ENCODE results near the gene ATXN2. TPM values are rescaled to one million over a fixed set of nuclear protein-coding genes. Genes with fewer than 3 reads are reported as not detected.

Gene ATXN2
- total RNA-seq, 1 experiment from 2014 or later = 78.5 TPM

- CTCF ChIA-PET = interaction anchor here (0.6 kb wide), 1 partner anchor 20 kb away, joined by 4 read pairs; no protein-coding TSS in a partner anchor
- intact Hi-C loops (cut with micrococcal nuclease; ENCODE audit: unreplicated experiment) = no loop called here
- no peaks in the 10 kb centered on the region for H3K27me3 ChIP-seq (replicated peaks; ENCODE audit: control insufficient read depth, insufficient read depth, low read length)
- peaks cover 22% of the 10 kb centered on the region for H3K36me3 Mint-ChIP-seq (ENCODE audit: insufficient read depth, unreplicated experiment)
- TF ChIP-seq CTCF (IDR thresholded peaks at IDR 0.05; ENCODE audit: insufficient read depth in 1 of 2, low read depth in 1 of 2, low read length in 1 of 2, severe bottlenecking in 1 of 2, unreplicated experiment in 1 of 2) = no peak
- no peak overlapping the region for H3K4me3 ChIP-seq (ENCODE audit: low read depth, low read length)
- DNase-seq = no peak
- no peaks in the 10 kb centered on the region for H3K9me3 ChIP-seq
- H3K4me1 Mint-ChIP-seq (ENCODE audit: low read depth, unreplicated experiment) = peaks cover 11% of the 10 kb centered on the region
- H3K9me3 Mint-ChIP-seq (ENCODE audit: unreplicated experiment) = no peaks in the 10 kb centered on the region
- peak overlapping the region; percentile 80 for H3K4me3 Mint-ChIP-seq (ENCODE audit: unreplicated experiment)
- POLR2A ChIA-PET = no interaction called here
- peaks cover 14% of the 10 kb centered on the region for H3K4me1 ChIP-seq
- no peaks in the 10 kb centered on the region for H3K27me3 Mint-ChIP-seq (ENCODE audit: insufficient read depth, unreplicated experiment)
- H3K36me3 ChIP-seq (ENCODE audit: control insufficient read depth, insufficient read depth, low read length) = no peaks in the 10 kb centered on the region
- no peak overlapping the region for H3K27ac Mint-ChIP-seq (ENCODE audit: unreplicated experiment)
- BruUV-seq (replicated peaks) = no TSS peak
Measured at GRCh38 chr12:111407377-111408115, 191.6 kb downstream of the ATXN2 start.

GRCh38 chr12:111406474-111407376 is 192.4 kb downstream of the ATXN2 start:
- H3K36me3 ChIP-seq (ENCODE audit: control insufficient read depth, insufficient read depth, low read length) = no peaks in the 10 kb centered on the region
- H3K36me3 Mint-ChIP-seq (ENCODE audit: insufficient read depth, unreplicated experiment) = peaks cover 17% of the 10 kb centered on the region
- no peak for DNase-seq
- no peak for TF ChIP-seq CTCF (IDR thresholded peaks at IDR 0.05; ENCODE audit: insufficient read depth in 1 of 2, low read depth in 1 of 2, low read length in 1 of 2, severe bottlenecking in 1 of 2, unreplicated experiment in 1 of 2)
- H3K27me3 ChIP-seq (replicated peaks; ENCODE audit: control insufficient read depth, insufficient read depth, low read length) = no peaks in the 10 kb centered on the region
- no TSS peak for BruUV-seq (replicated peaks)
- H3K27ac Mint-ChIP-seq (ENCODE audit: unreplicated experiment) = no peak overlapping the region
- H3K27me3 Mint-ChIP-seq (ENCODE audit: insufficient read depth, unreplicated experiment) = no peaks in the 10 kb centered on the region
- no peaks in the 10 kb centered on the region for H3K9me3 ChIP-seq
- intact Hi-C loops (cut with micrococcal nuclease; ENCODE audit: unreplicated experiment) = no loop called here
- POLR2A ChIA-PET = no interaction called here
- peaks cover 11% of the 10 kb centered on the region for H3K4me1 Mint-ChIP-seq (ENCODE audit: low read depth, unreplicated experiment)
- H3K4me3 ChIP-seq (ENCODE audit: low read depth, low read length) = peak overlapping the region; percentile 77
- peaks cover 14% of the 10 kb centered on the region for H3K4me1 ChIP-seq
- CTCF ChIA-PET = no interaction called here
- H3K9me3 Mint-ChIP-seq (ENCODE audit: unreplicated experiment) = no peaks in the 10 kb centered on the region
- peak overlapping the region; percentile 80 for H3K4me3 Mint-ChIP-seq (ENCODE audit: unreplicated experiment)

- BruUV-seq (replicated peaks) = no TSS peak
- CTCF ChIA-PET = interaction anchor here (0.6 kb wide), 1 partner anchor 105 kb away, joined by 3 read pairs; no protein-coding TSS in a partner anchor
- peaks cover 11% of the 10 kb centered on the region for H3K4me1 Mint-ChIP-seq (ENCODE audit: low read depth, unreplicated experiment)
Measured at GRCh38 chr12:111405859-111406473, 193.1 kb downstream of the ATXN2 start, which contains the start of gene SH2B3. SH2B3 (plus strand) TSS chr12:111405923; CDS start chr12:111418146, 12,223 bp downstream.

More at GRCh38 chr12:111405859-111406473, 193.1 kb downstream of the ATXN2 start, which contains the start of gene SH2B3:
- Mint-ChIP-seq H3K27me3 (ENCODE audit: insufficient read depth, unreplicated experiment) (no peaks in the 10 kb centered on the region), H3K4me3 (ENCODE audit: unreplicated experiment) (peak within 1 kb of the TSS; percentile 82), H3K36me3 (ENCODE audit: insufficient read depth, unreplicated experiment) (peaks cover 17% of the 10 kb centered on the region), H3K9me3 (ENCODE audit: unreplicated experiment) (no peaks in the 10 kb centered on the region), H3K27ac (ENCODE audit: unreplicated experiment) (peak within 1 kb of the TSS; percentile 89)
- H3K27me3 ChIP-seq (replicated peaks; ENCODE audit: control insufficient read depth, insufficient read depth, low read length) = no peaks in the 10 kb centered on the region
- peak in 1 of 2 experiments; percentile 50 for DNase-seq
- intact Hi-C loops (cut with micrococcal nuclease; ENCODE audit: unreplicated experiment) = loop anchor here (2.0 kb wide), 1 partner anchor 45 kb away; no protein-coding TSS in a partner anchor
- no peaks in the 10 kb centered on the region for H3K36me3 ChIP-seq (ENCODE audit: control insufficient read depth, insufficient read depth, low read length)
- H3K4me3 ChIP-seq (ENCODE audit: low read depth, low read length) = peak within 1 kb of the TSS; percentile 77
- TF ChIP-seq CTCF (IDR thresholded peaks at IDR 0.05; ENCODE audit: insufficient read depth in 1 of 2, low read depth in 1 of 2, low read length in 1 of 2, severe bottlenecking in 1 of 2, unreplicated experiment in 1 of 2) = no peak
- H3K9me3 ChIP-seq = no peaks in the 10 kb centered on the region
- peaks cover 14% of the 10 kb centered on the region for H3K4me1 ChIP-seq
- POLR2A ChIA-PET = no interaction called here
